GM21447 (cell line): ENCODE results near the gene GPR162.

ENCODE experiments used
- ATAC-seq: cut with Tn5 transposase; IDR thresholded peaks from one replicate; pipeline ENCODE4 v1.9.1; 2021; ENCODE audit not compliant: unreplicated experiment

GPR162 gene

GRCh38 chr12:6786416-6787094, 35.1 kb upstream of the GPR162 start:
- ATAC-seq = no peak

GRCh38 chr12:6787309-6787708, 34.3 kb upstream of the GPR162 start:
- ATAC-seq = no peak

- no peak for ATAC-seq
These were observed 32.4 kb upstream of the GPR162 start, which contains the start of gene CD4 for GRCh38 chr12:6788972-6789924. TSS of gene CD4 (plus strand) at chr12:6789528. CDS start at chr12:6800139, 10,611 bp downstream.

DNA sequence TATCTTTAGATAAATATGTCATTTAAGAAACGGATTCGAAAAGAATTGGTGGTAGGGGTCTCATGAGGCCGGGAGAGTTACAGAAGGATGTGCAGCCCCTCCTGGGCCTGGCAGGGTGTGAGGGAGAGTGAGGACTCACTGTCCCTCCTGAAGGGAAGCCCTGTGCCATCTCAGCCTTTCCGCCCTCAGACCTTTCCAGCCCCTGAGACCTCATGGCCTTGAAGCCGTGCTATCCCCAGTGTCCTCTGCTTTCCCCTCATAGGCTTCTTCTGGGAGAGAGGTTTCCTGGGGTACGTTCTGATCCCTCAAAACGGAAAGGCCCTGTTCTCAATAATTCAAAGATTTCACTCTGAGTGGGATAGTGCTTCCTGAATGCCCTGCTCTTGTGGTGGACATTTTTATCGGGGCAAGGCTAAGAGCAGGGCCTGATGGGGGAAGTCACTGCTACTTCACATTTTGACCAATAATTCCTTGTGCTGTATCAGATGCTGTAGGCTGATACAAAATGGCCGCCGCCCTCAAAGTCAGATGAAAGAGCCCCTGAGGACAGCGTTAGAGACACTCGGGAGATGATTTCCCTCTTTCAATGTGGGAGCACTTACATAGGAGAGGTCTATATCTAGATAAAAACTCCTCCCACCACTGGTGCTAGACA, 31.0 kb upstream of the GPR162 start:
- ATAC-seq = no peak

GRCh38 chr12:6791931-6792520, 29.6 kb upstream of the GPR162 start:
- ATAC-seq = no peak

DNA sequence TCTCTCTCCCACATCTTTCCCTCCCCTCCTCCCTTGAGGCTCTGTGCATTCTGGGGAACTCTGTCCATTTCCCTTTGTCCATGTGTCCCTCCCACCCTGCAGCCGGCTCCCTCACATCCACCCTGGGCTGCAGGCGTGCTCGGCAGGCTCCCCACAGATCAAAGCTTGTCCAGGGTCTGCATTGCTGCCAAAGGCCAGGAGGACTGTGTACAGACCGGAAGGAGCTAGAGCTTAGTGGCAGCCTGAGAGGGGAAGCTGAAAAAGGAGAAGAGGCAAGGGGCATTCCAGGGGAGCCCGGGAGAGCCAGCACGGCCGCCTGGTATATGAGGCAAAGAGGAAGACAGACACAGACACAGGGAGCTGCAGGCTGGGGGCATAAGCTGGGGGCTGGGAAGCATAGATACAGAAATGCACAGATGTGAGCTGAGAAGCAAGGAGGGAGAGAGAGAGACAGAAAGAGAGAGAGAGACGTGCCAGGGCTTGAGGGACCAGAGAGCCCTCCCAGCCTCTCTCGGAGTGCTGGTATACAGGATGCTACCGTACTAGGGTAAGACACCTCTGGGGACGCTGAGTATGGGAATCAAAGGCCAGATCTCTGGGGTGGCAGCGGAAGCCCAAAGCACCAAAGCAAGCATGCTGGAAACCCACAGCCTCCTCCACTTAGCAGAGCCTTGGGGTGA, 29.0 kb upstream of the GPR162 start:
- peak; percentile 57 for ATAC-seq

- no peak for ATAC-seq
These were observed 26.5 kb upstream of the GPR162 start for GRCh38 chr12:6795088-6795487.

- ATAC-seq = no peak
These were observed 25.0 kb upstream of the GPR162 start for GRCh38 chr12:6796576-6796975.

GRCh38 chr12:6799147-6799546, 22.5 kb upstream of the GPR162 start:
- no peak for ATAC-seq

DNA sequence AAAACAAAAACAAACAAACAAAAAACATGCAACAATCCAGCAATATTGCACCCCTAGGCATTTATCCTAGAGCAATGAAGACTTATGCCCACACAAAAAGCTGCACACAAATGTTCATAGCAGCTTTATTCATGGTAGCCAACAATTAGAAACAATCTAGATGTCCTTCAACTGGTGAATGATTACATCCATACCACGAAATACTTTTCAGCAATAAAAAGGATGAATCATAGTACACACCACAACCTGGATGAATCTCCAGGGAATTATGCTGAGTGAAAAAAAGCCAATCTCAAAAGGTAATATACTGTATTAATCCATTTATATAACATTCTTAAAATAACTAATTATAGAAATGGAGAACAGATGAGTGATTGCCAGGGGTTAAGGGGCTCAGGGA, 14.5 kb upstream of the GPR162 start:
- ATAC-seq = no peak

DNA sequence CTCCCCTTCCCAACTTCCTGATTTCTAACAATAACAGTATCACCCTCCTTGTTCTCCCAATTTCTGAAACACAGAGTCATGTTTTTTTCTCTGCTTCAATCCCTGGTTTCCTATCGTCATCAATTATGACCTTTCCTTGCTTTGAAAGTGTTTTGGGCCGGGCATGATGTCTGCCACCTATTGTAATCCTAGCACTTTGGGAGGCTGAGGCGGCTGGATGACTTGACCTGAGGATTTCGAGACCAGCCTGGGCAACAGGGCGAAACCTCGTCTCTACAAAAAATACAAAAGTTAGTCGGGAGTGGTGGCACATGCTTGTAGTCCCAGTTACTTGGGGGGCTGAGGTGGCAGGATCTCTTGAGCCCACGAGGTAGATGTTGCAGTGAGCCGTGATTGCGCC, 12.6 kb upstream of the GPR162 start:
- no peak for ATAC-seq

- ATAC-seq = no peak
These were observed 10.9 kb upstream of the GPR162 start for GRCh38 chr12:6810758-6811157.

DNA sequence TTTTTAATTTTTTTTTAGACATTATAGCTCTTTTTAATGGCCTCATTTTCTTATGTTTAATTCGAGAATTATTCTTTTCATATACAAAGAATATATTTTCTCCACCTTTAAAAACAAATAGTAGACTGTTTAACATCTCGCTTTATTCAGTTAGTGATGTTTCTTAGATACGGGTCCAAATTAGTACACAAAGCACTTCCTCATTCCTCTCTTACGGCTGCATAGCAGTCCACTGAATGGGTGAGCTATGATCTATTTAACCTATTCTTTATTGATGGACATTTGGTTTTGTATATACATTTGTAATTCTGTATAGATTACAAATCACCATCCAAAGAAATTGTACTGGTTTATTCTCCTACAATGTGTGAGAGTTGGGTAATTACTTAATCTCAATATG, 8.3 kb upstream of the GPR162 start:
- no peak for ATAC-seq

- no peak for ATAC-seq
These were observed 5.0 kb upstream of the GPR162 start for GRCh38 chr12:6816598-6816997.

GRCh38 chr12:6817098-6817497, 4.5 kb upstream of the GPR162 start:
- no peak for ATAC-seq

DNA sequence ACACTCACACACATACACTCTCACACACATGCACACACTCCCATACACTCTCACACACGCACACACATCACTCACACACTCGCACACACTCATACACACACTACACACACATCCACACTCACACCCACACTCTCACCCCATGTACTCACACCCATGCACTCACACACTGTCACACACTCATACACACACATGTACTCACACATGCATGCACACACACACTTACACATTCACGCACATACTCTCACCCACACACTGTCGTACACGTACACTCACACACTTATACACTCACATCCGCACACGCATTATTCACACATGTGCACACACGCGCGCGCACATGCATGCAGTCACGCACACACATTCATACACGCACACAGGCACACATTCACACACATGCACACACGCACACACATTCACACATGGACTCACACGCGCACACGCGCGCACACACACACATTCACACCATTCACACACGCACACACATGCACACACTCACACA, 3.9 kb upstream of the GPR162 start:
- no peak for ATAC-seq

DNA sequence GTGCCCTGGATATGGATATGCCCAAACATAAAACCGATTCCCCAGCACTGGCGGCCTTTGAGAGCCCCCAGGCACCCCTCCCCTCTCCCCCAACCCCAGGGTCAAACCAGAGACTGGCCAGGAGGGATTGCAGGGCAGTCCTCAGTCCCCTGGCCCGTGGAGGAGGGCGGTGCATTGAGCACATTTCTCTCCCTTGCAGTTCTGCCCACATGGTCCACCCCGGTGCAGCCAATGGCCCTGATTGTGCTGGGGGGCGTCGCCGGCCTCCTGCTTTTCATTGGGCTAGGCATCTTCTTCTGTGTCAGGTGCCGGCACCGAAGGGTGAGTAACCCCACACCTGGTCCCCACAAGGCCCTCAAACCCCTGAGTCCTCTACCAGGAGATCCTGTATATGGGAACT, 3.4 kb upstream of the GPR162 start:
- ATAC-seq = no peak

DNA sequence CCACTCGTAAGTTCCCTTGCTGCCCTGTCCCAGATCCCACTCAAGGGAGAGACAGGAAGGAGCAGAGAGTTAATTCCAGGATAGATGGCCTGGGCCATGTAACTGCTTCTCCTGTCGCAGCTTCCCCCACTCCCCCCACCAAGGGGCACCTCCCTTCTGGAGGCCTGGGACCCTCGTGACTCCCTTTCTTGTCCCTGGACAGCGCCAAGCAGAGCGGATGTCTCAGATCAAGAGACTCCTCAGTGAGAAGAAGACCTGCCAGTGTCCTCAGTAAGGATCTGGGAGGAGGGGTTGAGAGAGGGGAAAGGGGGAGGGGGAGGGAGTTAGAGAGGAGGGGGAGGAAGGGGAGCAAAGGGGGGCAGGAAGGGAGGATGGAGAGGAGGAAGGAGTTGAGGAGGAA, 3.0 kb upstream of the GPR162 start:
- no peak for ATAC-seq

GRCh38 chr12:6819106-6820030, 2.3 kb upstream of the GPR162 start:
- no peak for ATAC-seq
